Measurements from ENCODE around the gene TACSTD2. TPM values are rescaled to one million over a fixed set of nuclear protein-coding genes. Genes with fewer than 3 reads are reported as not detected.

Gene TACSTD2
- total RNA-seq, 1 donor from 2014 or later, result not detected

DNA sequence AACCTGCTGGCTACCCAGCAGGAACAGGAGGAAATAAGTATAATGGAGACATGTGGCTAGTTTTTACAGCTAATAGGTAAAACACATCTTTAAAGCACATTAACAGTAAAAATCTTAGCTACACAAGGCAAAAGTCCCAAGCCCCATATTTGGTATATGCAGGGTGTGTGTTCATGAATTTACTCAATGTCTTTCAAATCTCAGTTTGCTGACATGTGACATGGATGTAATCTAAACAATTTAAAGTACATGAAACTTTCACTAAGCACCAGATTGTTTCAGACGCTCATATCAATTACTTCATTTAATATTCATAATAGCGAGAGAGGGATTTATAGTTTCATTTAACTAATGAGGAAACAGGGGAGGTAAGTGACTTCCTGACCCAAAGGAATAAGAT, 3.9 kb downstream of the TACSTD2 start:
- Histone ChIP-seq H3K4me3 (no peak overlapping the region), H3K27ac (no peak overlapping the region), H3K4me2 (no peak overlapping the region), H3K9ac (no peak overlapping the region), H3K79me2 (ENCODE audit: low read depth) (no peaks in the 10 kb centered on the region), H3K27me3 (peaks cover 38% of the 10 kb centered on the region), H3F3A (ENCODE audit: low read depth) (peaks cover 4% of the 10 kb centered on the region), H4K20me1 (ENCODE audit: low read depth) (no peaks in the 10 kb centered on the region), H3K36me3 (no peaks in the 10 kb centered on the region), H2AFZ (replicated peaks) (no peak overlapping the region), H3K9me3 (ENCODE audit: low read depth) (no peaks in the 10 kb centered on the region), H3K4me1 (peaks cover 11% of the 10 kb centered on the region)
- no peak for DNase-seq (ENCODE audit: low spot score)
- no peak overlapping the region for H3K27ac Mint-ChIP-seq
- no peak overlapping the region for H3K4me3 Mint-ChIP-seq
- H3K4me1 Mint-ChIP-seq, result peaks cover 28% of the 10 kb centered on the region
- peaks cover 13% of the 10 kb centered on the region for H3K9me3 Mint-ChIP-seq
- TF ChIP-seq EZH2phosphoT487 (IDR thresholded peaks at IDR 0.05), result no peak
- no peak for TF ChIP-seq EZH2 (IDR thresholded peaks at IDR 0.05)
- TF ChIP-seq, protein P1, sequence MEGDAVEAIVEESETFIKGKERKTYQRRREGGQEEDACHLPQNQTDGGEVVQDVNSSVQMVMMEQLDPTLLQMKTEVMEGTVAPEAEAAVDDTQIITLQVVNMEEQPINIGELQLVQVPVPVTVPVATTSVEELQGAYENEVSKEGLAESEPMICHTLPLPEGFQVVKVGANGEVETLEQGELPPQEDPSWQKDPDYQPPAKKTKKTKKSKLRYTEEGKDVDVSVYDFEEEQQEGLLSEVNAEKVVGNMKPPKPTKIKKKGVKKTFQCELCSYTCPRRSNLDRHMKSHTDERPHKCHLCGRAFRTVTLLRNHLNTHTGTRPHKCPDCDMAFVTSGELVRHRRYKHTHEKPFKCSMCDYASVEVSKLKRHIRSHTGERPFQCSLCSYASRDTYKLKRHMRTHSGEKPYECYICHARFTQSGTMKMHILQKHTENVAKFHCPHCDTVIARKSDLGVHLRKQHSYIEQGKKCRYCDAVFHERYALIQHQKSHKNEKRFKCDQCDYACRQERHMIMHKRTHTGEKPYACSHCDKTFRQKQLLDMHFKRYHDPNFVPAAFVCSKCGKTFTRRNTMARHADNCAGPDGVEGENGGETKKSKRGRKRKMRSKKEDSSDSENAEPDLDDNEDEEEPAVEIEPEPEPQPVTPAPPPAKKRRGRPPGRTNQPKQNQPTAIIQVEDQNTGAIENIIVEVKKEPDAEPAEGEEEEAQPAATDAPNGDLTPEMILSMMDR (IDR thresholded peaks at IDR 0.05), result no peak
- H3K27me3 Mint-ChIP-seq (ENCODE audit: insufficient read depth, low read depth), result peaks cover 27% of the 10 kb centered on the region
- H3K36me3 Mint-ChIP-seq, result peaks cover 8% of the 10 kb centered on the region

GRCh38 chr1:58572690-58573089, 4.4 kb downstream of the TACSTD2 start:
- Mint-ChIP-seq H3K9me3 (peaks cover 13% of the 10 kb centered on the region), H3K36me3 (peaks cover 8% of the 10 kb centered on the region), H3K27ac (no peak overlapping the region), H3K4me3 (no peak overlapping the region), H3K27me3 (ENCODE audit: insufficient read depth, low read depth) (peaks cover 25% of the 10 kb centered on the region), H3K4me1 (peaks cover 27% of the 10 kb centered on the region)
- Histone ChIP-seq H3K4me3 (no peak overlapping the region), H3K36me3 (no peaks in the 10 kb centered on the region), H3K79me2 (ENCODE audit: low read depth) (no peaks in the 10 kb centered on the region), H2AFZ (replicated peaks) (no peak overlapping the region), H3K4me1 (peaks cover 11% of the 10 kb centered on the region), H3F3A (ENCODE audit: low read depth) (no peaks in the 10 kb centered on the region), H3K9ac (no peak overlapping the region), H4K20me1 (ENCODE audit: low read depth) (no peaks in the 10 kb centered on the region), H3K4me2 (no peak overlapping the region), H3K27me3 (peaks cover 33% of the 10 kb centered on the region), H3K27ac (no peak overlapping the region), H3K9me3 (ENCODE audit: low read depth) (no peaks in the 10 kb centered on the region)
- TF ChIP-seq, protein P1 (IDR thresholded peaks at IDR 0.05), result no peak
- TF ChIP-seq EZH2 (IDR thresholded peaks at IDR 0.05) (no peak), EZH2phosphoT487 (IDR thresholded peaks at IDR 0.05) (no peak)
- no peak for DNase-seq (ENCODE audit: low spot score)

GRCh38 chr1:58571616-58572015, 5.4 kb downstream of the TACSTD2 start:
- Histone ChIP-seq H3K4me2 (no peak overlapping the region), H3K36me3 (no peaks in the 10 kb centered on the region), H3K4me1 (peaks cover 18% of the 10 kb centered on the region), H3K9ac (no peak overlapping the region), H3F3A (ENCODE audit: low read depth) (peaks cover 4% of the 10 kb centered on the region), H4K20me1 (ENCODE audit: low read depth) (no peaks in the 10 kb centered on the region), H3K27me3 (peaks cover 23% of the 10 kb centered on the region), H3K79me2 (ENCODE audit: low read depth) (no peaks in the 10 kb centered on the region), H2AFZ (replicated peaks) (no peak overlapping the region), H3K27ac (no peak overlapping the region), H3K4me3 (no peak overlapping the region), H3K9me3 (ENCODE audit: low read depth) (no peaks in the 10 kb centered on the region)
- no peak overlapping the region for H3K4me3 Mint-ChIP-seq
- TF ChIP-seq EZH2 (IDR thresholded peaks at IDR 0.05), result no peak
- TF ChIP-seq EZH2phosphoT487 (IDR thresholded peaks at IDR 0.05), result no peak
- TF ChIP-seq, protein P1 (IDR thresholded peaks at IDR 0.05), result no peak
- H3K4me1 Mint-ChIP-seq, result peaks cover 27% of the 10 kb centered on the region
- H3K36me3 Mint-ChIP-seq, result peaks cover 5% of the 10 kb centered on the region
- H3K27ac Mint-ChIP-seq, result no peak overlapping the region
- H3K9me3 Mint-ChIP-seq, result peaks cover 9% of the 10 kb centered on the region
- DNase-seq (ENCODE audit: low spot score), result no peak
- H3K27me3 Mint-ChIP-seq (ENCODE audit: insufficient read depth, low read depth), result peaks cover 20% of the 10 kb centered on the region

Data from neural progenitor cell (in vitro differentiated cells).